ENCODE data around the gene NOTUM.

NOTUM gene

GRCh38 chr17:81908793-81909192 lies 52.2 kb downstream of the NOTUM start:
- no peak for DNase-seq

- no peak for DNase-seq
Observed at GRCh38 chr17:81907219-81908145, 53.5 kb downstream of the NOTUM start.

- DNase-seq = no peak
Observed at GRCh38 chr17:81906476-81907218, 54.3 kb downstream of the NOTUM start.

- DNase-seq = no peak
Observed at GRCh38 chr17:81905993-81906392, 55.0 kb downstream of the NOTUM start.

- no peak for DNase-seq
Observed at GRCh38 chr17:81905424-81905875, 55.5 kb downstream of the NOTUM start.

GRCh38 chr17:81904600-81905423 lies 56.2 kb downstream of the NOTUM start:
- no peak for DNase-seq

- no peak for DNase-seq
Observed at GRCh38 chr17:81903896-81904599, 56.9 kb downstream of the NOTUM start.

- DNase-seq = no peak
Observed at GRCh38 chr17:81903415-81903831, 57.6 kb downstream of the NOTUM start.

GRCh38 chr17:81902653-81903414 lies 58.2 kb downstream of the NOTUM start:
- no peak for DNase-seq
